Pancreas (tissue), 10 donors: ENCODE measurements around the gene CCDC124. TPM values are rescaled to one million over a fixed set of nuclear protein-coding genes. Genes with fewer than 3 reads are reported as not detected.

ENCODE experiments used
- ATAC-seq, 4 donors: fragments of 200-7000 bp; cut with Tn5 transposase; one replicate each; pipeline versions ENCODE4 v1.8.0 to v1.9.1; 2020; ENCODE audit warnings: mild to moderate bottlenecking in 4 of 4, moderate library complexity in 4 of 4
- DNase-seq, 6 donors: peaks; one replicate each; pipeline ENCODE4 v3.0.0-alpha.2; 2020
- FAIRE-seq: peaks from 2 replicates; lab custom pipeline; 2012; peaks lifted over from hg19 to GRCh38; lab: Jason Lieb, UNC
- H3K27ac ChIP-seq, 4 donors: fragments of 200-600 bp; sonication (generic); 1 replicate in 3 of 4; 2 replicates in 1 of 4; pipeline versions ENCODE4 v1.5.0 to v1.8.0; 2020
- H3K27me3 ChIP-seq, 4 donors: fragments of 200-600 bp; one replicate each; pipeline ENCODE4 v1.8.0; 2021
- H3K36me3 ChIP-seq, 3 donors: fragments of 200-600 bp; sonication (generic) in 1 of 3; one replicate each; pipeline versions ENCODE4 v1.5.0 to v1.8.0; 2020 to 2021
- H3K4me1 ChIP-seq, 3 donors: fragments of 200-600 bp; one replicate each; pipeline ENCODE4 v1.8.0; 2021
- H3K4me3 ChIP-seq, 4 donors: fragments of 200-600 bp; sonication (generic) in 2 of 4; one replicate each; pipeline versions ENCODE4 v1.5.0 to v1.8.0; 2020 to 2021
- H3K9me3 ChIP-seq, 4 donors: fragments of 200-600 bp; one replicate each; pipeline ENCODE4 v1.8.0; 2021
- WGBS, 2 donors: extraction: QIAGEN DNeasy Blood & Tissue Kit; methylation state at CpG; one replicate each; pipeline ENCODE4 v1.1.7; 2013; 5-methylcytosine and 5-hydroxymethylcytosine counted together
- intact Hi-C, 3 donors: fragments of 100-400 bp; cut with DNase I; formaldehyde crosslinking; loops; one replicate each; pipeline versions ENCODE4 v1.11.1 to v1.14.2; 2022
- polyA plus RNA-seq, 2 donors: library from polyadenylated mRNA; stranded (reverse); fragments of 200-250 nt; gene quantifications; one replicate each; pipeline ENCODE4 v1.2.3, GENCODE V29; 2013
- total RNA-seq, 6 donors: library from RNA; stranded (reverse); fragmentation: NEBNext Ultra II Directional in 4 of 6; extraction: Animal tissue kit (Norgen Biotek cat#: 25700) in 4 of 6; gene quantifications; one replicate each; pipeline versions ENCODE4 v1.2.1 to v1.2.4, GENCODE V29; 2021 to 2023
- TF ChIP-seq, protein P1 (sequence below), 4 donors: fragments of 200-600 bp; sonication (generic) in 3 of 4; IDR thresholded peaks; one replicate each; pipeline versions ENCODE4 v1.5.0 to v1.8.0; 2021; ENCODE audit warnings: antibody characterized with exemption in 4 of 4
- donor health status: healthy with polysubstance abuse.
- donor health status: DM: no; HTN: no; CAD: no; lungs with moderate emphysema.
- donor health status: DM: no; HTN: no; CAD: no.
- donor health status: control.
- donor health status: control.
- donor health status: Bipolar disorder and iron deficiency.
- donor health status: DM: yes; HTN: yes; CAD: no.
- donor health status: DM: no; HTN: no; CAD: no.
- donor health status: DM: no; HTN: no; CAD: no.
- donor health status: DM: yes; HTN: yes; CAD: no.

The CCDC124 gene
- total and polyA plus RNA-seq, 8 donors: 15.0 to 71.8 (median 32.2) TPM

DNA sequence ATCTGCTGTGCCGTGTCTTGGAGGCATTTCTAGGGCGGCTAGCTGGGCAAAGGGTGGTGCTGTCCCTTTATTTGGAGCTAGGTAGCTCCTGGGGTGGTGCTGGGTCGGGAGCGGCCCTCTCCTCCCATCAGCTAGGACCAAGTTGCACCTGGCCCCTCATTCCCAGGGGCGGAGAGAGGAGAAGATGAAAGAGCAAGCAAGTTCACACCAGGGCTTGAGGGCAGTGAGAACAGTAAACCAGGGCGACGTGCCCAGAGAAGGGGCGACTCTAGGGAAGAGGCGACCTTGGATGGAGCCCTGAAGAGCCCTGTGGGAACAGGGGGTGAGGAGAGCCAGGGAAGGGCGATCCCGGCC lies 17.1 kb downstream of the CCDC124 start:
- Histone ChIP-seq H3K4me3 (no peak overlapping the region), H3K36me3 (no peaks in the 10 kb centered on the region), H3K9me3 (no peaks in the 10 kb centered on the region), H3K27me3 (peaks cover 0 to 19% (median 8%) of the 10 kb centered on the region in 4 donors), H3K4me1 (peaks cover 0 to 24% (median 20%) of the 10 kb centered on the region in 3 donors), H3K27ac (no peak overlapping the region)
- FAIRE-seq (no peak), ATAC-seq (no peak), DNase-seq (no peak)
- intact Hi-C loops: no loop called here
- TF ChIP-seq, protein P1, sequence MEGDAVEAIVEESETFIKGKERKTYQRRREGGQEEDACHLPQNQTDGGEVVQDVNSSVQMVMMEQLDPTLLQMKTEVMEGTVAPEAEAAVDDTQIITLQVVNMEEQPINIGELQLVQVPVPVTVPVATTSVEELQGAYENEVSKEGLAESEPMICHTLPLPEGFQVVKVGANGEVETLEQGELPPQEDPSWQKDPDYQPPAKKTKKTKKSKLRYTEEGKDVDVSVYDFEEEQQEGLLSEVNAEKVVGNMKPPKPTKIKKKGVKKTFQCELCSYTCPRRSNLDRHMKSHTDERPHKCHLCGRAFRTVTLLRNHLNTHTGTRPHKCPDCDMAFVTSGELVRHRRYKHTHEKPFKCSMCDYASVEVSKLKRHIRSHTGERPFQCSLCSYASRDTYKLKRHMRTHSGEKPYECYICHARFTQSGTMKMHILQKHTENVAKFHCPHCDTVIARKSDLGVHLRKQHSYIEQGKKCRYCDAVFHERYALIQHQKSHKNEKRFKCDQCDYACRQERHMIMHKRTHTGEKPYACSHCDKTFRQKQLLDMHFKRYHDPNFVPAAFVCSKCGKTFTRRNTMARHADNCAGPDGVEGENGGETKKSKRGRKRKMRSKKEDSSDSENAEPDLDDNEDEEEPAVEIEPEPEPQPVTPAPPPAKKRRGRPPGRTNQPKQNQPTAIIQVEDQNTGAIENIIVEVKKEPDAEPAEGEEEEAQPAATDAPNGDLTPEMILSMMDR (IDR thresholded peaks at IDR 0.05): no peak
- 9 to 16% methylated on average over 11 of the region's 11 CpGs for WGBS, 2 donors

DNA sequence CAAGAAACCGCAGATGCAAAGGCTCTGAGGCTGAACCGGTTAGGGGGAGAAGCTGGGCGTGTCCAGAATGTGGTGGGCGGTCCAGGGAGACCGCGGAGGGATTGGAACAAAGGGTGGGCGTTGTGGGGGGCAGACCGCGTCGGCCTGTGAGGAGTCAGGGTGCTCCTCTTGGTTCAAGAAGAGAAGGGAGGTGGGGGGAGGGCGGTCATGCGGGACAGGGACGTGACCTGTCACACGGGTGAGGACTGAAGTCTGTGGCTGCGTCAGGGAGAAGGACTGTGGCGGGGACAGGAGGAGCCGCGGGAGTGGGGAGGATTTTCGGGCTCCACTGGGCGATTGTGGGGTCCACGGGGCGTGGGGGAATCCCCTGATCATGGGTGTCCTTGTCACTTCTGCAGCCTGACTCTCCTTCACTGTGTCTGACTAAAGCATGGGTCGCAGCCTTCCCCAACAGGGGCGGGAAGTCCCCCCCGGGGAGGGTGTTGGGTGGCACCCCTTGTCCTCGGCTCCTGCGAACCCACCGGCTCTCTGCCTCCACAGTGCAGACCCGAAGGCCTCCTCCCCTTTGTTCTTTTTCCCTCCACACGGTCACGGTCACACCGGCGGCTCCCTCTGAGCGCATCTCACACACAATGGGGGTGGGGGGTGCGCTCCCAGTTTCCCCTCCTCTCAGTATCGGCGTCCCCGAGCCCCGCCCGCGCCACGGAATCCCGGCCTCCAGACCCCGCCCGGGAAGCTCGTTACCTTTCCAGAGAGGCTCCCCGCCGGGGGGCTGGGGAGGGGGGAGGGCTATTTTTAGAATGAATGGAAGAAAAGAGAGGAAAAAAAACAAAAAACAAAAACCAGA lies 17.7 kb downstream of the CCDC124 start:
- Histone ChIP-seq H3K27me3 (peaks cover 0 to 19% (median 8%) of the 10 kb centered on the region in 4 donors), H3K4me1 (peaks cover 0 to 24% (median 20%) of the 10 kb centered on the region in 3 donors), H3K27ac (no peak overlapping the region), H3K9me3 (no peaks in the 10 kb centered on the region), H3K36me3 (no peaks in the 10 kb centered on the region), H3K4me3 (no peak overlapping the region)
- intact Hi-C loops: no loop called here
- no peak for FAIRE-seq
- WGBS, 2 donors: 3% methylated on average over 45 to 48 of the region's 48 CpGs
- ATAC-seq: no peak
- no peak for DNase-seq
- TF ChIP-seq, protein P1 (IDR thresholded peaks at IDR 0.05): no peak

DNA sequence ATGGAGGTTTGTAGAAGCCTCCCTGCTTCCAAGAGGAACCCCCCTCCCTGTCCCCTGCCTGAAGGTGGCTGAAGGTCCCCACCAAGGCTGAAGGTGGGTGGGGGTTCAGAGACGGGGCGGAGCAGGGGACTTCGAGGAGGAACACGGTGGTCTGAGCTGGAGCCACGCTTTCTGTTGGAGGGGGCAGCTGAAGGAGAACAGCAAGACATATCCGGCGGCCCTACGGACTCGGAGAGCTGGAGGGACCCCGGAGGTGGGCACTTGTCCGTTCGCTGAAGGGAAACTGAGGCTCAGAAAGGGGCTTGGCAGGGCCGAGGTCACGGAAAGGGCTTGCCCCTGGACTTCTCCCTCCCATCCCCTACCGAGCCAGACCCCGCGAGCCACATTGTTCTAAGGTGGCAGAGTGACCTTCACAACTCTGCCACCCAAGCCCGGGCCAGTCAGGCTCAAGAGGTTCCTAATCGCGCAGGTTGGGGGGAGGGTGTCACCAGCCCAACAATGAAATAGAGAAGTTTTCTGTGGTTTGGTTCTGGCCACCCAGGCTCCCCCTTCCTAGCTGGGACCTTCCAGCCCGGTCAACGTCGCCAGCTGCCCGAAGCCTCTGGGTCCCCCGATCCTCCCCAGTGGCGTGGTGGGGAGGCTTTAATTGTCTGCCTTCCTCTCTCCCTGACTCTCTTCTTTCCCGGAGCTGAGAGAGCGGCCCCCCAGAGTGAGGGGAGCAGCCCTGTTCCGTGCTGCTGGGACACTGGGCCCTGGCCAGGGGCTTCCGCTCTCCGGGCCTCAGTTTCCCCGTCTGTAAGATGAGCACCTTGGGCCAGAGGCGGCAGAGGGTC lies 18.6 kb downstream of the CCDC124 start:
- Histone ChIP-seq H3K9me3 (no peaks in the 10 kb centered on the region), H3K27me3 (peaks cover 0 to 24% (median 8%) of the 10 kb centered on the region in 4 donors), H3K4me1 (peaks cover 0 to 24% (median 20%) of the 10 kb centered on the region in 3 donors), H3K27ac (no peak overlapping the region), H3K4me3 (peak overlapping the region in 1 of 4 donors; percentile 12), H3K36me3 (no peaks in the 10 kb centered on the region)
- WGBS, 2 donors: 2 to 3% methylated on average over 33 of the region's 33 CpGs
- DNase-seq (no peak), ATAC-seq (no peak), FAIRE-seq (no peak)
- intact Hi-C loops: no loop called here
- TF ChIP-seq, protein P1 (IDR thresholded peaks at IDR 0.05): no peak

DNA sequence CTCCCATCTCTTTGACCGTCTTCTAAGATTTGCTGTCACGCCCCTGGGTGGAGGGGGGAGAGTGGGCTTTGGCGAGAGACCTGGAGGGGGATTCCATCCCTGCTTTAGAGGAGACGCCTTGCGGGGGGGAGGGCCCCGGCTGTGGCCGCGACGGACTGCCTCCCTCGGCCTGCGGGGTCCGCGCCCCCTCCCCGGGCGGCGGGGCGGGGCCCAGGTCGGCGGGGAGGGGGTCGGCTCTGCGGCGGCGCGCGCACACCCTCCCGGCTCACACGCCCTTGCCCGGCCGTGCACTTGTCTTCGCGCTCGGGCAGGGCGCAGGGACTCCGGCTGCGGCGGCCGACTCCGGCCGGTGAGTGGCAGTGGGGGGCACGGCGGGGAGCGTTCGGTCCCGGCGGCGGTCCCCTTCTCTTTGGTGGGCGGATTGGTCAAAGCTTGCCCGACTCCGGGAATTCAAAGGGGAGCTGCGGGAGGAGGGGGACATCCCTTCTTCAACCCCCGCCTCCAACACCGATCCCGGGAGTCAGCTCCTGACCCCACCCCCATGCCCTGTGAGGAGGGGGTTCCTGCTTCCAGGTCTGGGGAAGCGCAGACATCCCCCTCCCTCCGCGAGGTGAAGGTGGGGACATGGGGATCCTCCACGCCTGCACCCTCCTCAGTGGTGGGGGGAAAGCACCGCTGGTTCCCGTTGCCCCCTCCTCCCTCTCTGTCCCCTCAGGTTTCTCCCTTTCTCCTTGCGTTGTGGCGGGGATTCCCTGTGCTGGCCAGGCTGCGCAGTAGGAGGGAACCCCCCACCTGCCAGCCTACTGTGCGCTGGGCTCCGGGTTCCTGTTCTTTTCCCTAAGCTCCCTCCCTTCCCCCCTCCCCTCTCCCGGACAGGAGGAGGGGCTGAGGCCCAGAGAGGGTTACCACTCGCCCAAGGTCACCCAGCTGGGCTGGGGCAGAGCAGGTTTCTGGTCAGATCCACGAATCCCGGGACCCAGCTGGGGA lies 19.5 kb downstream of the CCDC124 start:
- Histone ChIP-seq H3K27me3 (peaks cover 0 to 28% (median 8%) of the 10 kb centered on the region in 4 donors), H3K4me1 (peaks cover 0 to 23% (median 20%) of the 10 kb centered on the region in 3 donors), H3K27ac (no peak overlapping the region), H3K4me3 (peak overlapping the region in 1 of 4 donors; percentile 12), H3K36me3 (no peaks in the 10 kb centered on the region), H3K9me3 (no peaks in the 10 kb centered on the region)
- no peak for ATAC-seq
- FAIRE-seq: no peak
- TF ChIP-seq, protein P1 (IDR thresholded peaks at IDR 0.05): no peak
- intact Hi-C loops: no loop called here
- DNase-seq: peak in 1 of 6 donors; percentile 67
- 1 to 3% methylated on average over 45 to 67 of the region's 68 CpGs for WGBS, 2 donors
